Erythroblast (primary cell): Measurements from ENCODE around the gene FHOD1.
A peak's percentile ranks its signal among the peaks of the same experiment; 100 is the strongest.

Source experiments
- DNase-seq, 2 experiments: peaks; one replicate each; lab custom pipeline; 2025; lab: John Stamatoyannopoulos, UW
- GATA1 ChIP-seq: IDR thresholded peaks from 2 replicates; pipeline ENCODE4 v1.6.1; 2011; ENCODE audit warnings: low read depth, mild to moderate bottlenecking, control low read depth, low read length, moderate library complexity
- POLR2A ChIP-seq: IDR thresholded peaks from 2 replicates; pipeline ENCODE4 v1.6.1; 2011; ENCODE audit warnings: mild to moderate bottlenecking, low read length

The FHOD1 gene

DNA sequence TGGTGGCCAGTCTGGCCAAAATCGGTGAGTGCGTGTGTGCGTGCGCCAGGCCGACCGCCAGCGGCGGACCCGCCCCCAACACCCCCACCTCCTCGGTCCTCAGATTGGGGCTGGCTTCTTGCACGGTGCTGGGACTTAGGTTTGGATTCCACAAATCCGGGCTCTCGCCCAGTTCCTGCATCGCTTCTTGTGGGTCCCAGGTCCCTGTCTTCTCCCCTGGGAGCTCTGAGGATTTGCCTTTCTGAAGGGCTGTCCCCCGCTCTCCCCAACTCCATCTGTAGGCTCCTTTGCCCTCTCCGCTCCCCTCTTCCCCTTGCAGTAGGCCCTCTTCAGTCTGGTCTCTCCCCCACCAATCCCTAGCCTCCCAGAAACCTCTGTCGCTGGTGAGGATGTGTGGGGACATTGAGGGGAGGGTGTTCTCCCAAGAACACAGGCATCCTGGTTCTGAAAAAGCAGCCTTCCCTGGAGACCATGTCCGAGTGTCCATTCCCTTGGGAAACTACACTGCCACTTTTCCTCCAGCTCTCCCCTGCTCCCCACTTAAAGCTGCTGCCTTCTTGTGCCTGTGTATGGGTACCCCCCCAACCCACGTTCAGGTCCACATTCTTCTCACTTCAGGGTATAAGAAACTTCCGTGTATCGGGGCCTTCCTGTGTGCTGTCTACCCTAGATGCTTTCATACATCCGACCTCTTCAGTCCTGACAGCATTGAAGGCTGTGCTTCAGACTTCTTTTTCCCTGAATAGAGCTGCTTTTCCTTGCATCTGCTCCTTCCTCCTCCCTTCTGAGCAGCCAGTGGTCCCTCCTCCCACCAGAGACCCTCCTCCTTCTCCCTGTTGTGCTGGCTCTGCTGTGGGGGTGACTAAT is 2.1 kb upstream of the FHOD1 start:
- no peak for DNase-seq
- no peak for TF ChIP-seq GATA1
- TF ChIP-seq POLR2A, result no peak

DNA sequence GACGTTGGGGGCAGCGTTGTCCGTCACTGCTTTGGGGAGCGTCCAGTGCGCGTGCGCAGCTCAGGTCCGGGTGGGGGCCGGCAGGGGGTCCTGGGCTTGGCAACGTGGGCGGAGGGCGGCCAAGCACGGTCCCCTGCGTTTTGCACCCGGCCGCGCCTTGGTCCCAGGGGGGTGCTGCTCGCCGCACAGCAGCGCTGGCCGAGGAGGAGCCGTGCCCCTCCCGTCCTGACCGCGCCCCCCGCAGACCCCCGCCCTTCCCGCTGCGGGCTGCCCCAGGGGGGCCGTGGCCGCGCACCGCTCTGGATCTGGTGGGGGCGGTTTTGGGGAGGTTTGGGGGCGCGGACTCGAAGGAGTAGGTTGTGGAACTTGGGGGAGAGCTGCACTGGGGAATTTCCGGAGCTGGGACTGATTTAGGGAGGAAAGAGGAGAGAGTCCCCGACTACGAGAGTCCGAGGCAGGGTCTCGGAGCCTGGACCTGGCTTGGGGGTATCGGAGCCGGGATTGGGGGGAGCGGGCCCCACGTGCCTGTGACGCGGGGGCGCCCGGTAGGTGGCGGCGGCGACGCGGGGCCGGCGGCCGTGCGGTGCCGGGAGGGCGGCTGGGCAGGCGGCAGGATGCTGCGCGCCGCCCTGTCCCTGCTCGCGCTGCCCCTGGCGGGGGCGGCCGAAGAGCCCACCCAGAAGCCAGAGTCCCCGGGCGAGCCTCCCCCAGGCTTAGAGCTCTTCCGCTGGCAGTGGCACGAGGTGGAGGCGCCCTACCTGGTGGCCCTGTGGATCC is 1.3 kb upstream of the FHOD1 start, which contains the start of gene SLC9A5:
SLC9A5 (plus strand) TSS at position 579 of the 777 bp plus-strand sequence; CDS start at position 615, 36 bp downstream.
- peak; percentile 48 to 58 for DNase-seq

DNA sequence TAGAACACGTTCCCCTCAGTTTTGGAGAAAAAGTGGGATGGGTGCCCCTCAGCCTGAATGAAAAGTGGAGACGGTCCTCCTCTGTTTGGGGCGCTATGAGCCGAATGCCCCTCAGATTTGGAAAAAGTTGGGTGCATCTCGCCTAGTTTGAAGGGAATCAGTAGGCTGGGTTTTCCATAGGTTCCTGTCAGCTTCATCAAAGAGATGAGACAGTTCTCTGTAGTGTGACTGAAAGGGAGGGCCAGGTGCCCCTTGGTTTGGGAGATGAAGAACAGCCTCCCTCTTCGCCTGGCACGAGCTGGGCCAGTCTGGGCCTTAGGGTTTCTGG is 756 bp upstream of the FHOD1 start:
- DNase-seq, result no peak
- TF ChIP-seq GATA1, result no peak
- no peak for TF ChIP-seq POLR2A

More for the DNA sequence above, 1.3 kb upstream of the FHOD1 start, which contains the start of gene SLC9A5:
- TF ChIP-seq POLR2A (no peak), GATA1 (no peak)

DNA sequence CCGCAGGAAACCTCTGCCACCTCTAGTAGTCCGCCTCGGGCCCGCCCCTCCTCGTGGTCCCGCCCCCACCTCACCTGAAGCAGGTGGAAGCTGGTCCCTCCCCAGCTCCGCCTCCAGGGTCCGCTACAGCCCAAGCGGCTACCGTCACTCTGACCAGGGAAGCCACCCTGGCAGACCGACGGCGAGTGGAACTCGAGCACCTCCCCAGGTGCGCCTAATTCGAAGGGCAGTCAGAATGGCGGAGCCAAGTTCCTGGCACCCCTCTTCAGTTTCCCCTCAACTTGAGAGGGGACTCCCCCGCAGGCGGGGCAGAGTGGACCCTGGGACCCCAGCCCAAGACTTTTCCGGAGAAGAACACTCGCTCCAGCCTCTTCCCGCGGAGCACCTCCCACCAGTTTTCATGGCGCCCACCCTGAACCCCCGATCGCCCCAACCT is 507 bp downstream of the FHOD1 start:
- peak in 1 of 2 experiments; percentile 76 for DNase-seq
- TF ChIP-seq POLR2A (no peak), GATA1 (no peak)

DNA sequence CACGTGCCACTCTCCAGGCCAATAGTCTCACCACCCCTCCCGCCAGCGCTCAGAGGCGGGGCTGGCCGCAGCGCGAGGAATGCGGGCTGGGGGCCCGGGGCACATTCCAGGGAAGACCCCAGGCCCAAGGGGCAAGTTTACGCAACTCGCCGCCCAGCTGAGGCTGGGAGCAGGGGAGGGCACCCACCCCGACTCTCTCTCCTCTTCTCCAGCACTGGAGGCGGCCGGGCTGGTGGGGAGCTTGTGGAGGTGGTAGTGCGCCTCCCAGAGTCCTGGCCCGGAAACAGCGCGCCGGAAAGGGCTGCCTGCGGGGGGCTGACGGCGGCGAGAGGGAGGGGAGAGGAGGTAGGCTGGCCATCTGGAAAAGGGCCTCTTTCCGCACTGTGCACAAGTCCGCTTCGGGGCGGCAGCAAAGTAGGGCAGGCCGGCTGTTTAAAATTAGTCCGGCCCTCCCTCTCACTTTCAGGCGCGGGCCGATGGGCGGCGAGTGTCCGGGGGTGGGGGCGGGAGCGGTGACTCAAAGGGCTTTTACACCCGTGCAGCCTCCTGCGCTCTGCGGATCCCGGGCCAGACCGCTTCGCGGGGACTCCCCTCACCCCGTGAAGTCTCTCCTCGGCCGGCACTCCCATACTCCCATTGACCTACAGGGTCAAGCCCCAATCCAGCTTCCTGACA is 1.1 kb downstream of the FHOD1 start:
- peak; percentile 40 for TF ChIP-seq POLR2A
- no peak for TF ChIP-seq GATA1
- DNase-seq, result peak; percentile 75 to 81

DNA sequence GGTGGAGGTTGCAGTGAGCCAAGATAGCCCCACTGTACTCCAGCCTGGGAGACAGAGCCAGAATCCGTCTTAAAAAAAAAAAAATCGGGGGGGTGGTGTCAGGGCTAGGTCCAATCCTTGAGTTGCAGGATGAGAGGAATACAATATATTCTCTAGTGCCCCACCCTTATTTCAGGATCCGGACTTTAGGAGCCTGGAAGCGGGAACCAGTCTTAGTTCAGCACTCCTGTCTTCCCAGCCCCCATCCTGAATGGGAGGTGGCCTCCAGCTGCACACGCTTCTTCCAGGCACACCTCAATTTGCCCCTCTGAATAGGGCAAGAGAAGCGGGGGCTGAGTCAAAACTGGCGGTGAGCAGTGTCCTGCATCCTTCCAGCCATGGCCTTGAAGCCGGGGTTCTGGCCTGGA is 1.6 kb downstream of the FHOD1 start:
- no peak for TF ChIP-seq POLR2A
- no peak for TF ChIP-seq GATA1
- DNase-seq, result no peak

DNA sequence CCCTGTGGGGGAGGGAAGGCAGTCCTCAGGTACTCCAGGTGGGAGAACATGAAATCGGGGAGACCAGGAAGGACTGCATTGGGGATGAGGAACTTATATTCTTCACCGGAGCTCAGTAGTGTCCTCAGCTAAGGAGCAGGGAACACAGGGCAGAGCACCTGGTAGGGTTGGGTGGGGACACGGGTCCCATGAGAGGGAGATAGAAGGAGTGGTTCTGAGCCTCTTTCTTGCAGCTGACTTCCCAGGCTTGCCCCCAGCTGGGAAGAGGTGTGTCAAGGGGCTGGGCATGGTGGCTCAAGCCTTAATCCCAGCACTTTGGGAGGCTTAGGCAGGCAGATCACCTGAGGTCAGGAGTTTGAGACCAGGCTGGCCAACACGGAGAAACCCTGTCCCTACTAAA is 2.1 kb downstream of the FHOD1 start:
- no peak for DNase-seq
- TF ChIP-seq GATA1 (no peak), POLR2A (no peak)

DNA sequence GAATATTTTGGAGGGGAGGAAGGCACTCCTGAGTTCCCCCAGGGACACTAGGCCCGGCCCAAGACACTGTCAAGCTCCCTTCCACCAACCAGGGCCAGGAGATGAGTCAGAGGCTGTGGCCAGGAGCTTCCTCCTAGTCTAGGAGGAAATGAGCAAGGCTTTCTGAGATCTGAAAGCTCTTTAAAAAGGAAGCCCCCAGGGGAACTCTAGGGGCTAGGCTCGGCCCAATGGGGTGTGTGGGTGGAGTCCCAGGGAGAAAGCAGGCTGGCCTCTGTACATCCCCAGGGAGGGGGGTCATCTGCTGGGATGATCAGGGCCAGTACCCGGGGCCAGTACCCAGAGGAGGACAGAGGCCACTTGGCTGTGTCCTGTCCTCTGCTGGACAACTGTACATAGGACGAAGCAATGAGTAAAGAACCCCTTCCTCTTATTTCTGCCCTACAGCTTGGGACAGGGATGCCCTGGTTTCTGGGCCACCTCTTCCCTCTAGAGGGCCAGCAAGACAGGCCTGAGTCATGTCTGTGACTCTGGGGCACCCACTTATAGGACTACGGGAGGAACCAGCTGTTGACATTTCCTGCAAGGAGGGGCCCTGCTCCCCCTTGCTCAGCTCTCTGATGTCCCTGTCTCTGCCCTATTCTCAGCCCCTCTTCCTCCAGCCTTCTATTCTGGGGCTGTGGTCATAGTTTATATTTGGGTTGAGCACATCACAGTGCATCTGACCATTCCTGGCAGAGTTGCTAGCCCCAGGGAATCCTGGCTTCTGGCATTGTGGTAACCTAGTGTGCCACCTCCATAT is 2.7 kb downstream of the FHOD1 start:
- no peak for TF ChIP-seq GATA1
- no peak for TF ChIP-seq POLR2A
- peak; percentile 33 to 63 for DNase-seq

DNA sequence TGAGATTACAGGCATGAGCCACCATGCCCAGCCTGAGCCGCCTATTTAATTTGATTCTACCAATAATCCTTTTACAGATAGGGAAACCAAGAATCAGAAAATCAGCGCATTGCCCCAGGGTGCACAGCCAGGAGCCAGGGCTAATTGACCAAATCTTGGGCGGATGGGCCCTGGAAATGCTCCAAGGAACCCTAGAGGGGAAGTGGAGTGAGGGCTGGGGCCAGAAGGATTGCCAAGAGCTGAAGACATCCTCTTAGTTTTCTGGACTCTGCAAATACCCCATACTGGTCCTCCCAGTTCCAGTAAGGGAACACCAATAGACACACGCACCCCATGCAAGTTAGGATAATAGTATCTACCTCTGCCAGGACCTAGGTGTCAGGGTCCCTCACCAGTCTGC is 3.8 kb downstream of the FHOD1 start:
- TF ChIP-seq GATA1 (no peak), POLR2A (no peak)
- no peak for DNase-seq

DNA sequence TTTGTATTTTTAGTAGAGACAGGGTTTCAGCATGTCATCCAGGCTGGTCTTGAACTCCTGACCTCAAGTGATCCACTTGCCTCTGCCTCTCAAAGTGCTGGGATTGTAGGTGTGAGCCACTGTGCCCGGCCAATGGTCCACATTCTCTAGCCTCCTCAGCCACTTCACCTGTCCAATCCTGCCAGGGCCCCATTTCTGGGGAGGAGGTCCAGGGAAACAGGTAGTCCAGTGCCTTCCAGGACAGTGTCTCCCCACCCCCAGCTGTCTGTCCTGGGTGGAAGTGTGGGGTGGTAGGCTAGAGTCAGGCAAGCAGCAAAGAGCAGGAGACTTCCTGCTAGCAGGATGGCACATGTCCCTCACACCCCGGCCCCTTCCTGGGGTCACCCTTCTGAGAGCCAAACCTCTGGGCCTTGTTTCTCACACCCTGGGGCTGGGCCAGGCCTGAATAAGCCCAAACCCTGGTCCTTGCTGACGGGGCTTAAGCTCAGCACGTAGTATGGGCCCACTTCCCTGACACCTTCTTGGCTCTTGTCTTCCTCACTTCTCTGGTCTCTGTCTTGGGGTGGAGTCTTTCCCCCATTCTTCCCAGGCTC is 5.0 kb downstream of the FHOD1 start:
- DNase-seq, result no peak
- TF ChIP-seq POLR2A (no peak), GATA1 (no peak)

DNA sequence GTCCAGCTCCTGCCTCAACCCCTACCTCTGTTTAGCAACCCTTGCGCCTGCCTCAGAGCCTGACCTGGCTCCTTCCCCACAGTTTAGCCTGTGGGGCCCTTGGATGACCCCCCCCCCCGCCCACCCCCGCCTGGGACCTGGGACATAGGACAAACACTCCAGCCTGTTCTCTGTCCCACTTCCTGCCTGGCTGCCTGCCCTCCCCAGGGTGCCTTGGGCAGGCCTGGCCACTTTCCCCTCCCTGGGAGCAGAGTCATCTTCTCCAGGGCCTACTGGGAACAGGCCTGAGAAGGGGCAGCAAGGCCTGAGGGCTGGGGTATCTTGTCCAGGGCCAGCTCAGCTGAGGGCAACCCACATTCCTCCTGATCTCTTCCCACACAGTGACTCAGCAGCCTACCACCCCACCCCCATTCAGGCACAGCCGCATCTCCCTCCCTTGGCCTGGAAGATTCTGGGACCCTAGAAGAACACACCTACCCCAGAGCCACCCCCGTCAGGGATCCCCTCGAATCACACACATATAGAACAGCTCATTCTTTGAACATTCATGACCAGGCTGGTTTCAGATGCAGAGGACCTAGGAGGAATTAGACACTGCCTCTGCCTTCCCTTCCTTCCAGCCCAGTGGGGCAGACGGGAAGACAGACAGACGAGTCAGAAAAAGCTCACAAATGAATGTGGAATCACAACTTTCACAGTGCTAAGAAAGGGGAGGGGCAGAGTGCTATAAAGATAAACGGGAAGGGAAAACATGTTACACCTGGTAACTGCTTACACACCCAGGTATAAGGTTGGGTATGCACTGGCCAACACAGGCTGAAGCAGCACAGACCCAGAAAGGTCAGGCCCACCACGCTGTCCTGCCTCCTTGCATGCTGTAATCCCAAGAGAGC is 6.0 kb downstream of the FHOD1 start:
- no peak for TF ChIP-seq POLR2A
- no peak for TF ChIP-seq GATA1
- peak in 1 of 2 experiments; percentile 51 for DNase-seq
